ENCODE measurements around the gene OSGIN1.

Gene OSGIN1

DNA sequence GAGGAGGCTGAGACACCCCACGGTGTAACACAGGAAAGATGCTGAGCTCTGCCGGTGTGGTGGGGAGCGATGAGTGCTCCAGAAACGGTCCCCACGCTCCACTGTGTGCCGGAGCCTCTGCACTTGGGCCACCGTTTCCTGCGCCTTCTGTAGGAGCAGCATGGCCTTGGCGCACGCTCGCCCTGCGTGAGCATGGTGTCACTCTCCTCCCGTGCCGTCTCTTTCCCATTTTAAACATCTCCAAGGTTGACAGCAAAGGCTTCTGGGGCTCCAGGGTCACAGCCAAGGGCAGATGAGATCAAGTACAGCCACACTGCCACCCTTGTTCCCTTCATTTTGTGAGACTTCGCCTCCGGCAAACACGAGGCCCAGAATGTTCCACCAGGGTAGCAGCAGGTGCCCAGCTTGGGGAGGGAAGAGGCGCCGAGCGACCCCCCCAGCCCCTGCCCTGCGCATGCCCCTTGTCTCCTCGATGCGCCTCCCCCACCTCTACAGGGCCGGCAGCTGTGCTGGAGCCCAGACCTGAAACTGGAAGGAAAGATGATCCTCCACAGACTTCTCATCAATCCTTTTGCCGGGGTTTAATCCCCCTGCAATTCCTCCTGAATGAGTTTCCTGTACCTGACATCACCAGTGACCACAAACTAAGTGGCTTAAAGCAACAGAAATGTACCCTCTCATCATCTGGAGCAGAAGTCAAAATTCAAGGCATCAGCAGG is 19.9 kb upstream of the OSGIN1 start:
- no peak for TF ChIP-seq EZH2phosphoT487 (IDR thresholded peaks at IDR 0.05; ENCODE audit: borderline replicate concordance, low read length)
- TF ChIP-seq, protein P1, sequence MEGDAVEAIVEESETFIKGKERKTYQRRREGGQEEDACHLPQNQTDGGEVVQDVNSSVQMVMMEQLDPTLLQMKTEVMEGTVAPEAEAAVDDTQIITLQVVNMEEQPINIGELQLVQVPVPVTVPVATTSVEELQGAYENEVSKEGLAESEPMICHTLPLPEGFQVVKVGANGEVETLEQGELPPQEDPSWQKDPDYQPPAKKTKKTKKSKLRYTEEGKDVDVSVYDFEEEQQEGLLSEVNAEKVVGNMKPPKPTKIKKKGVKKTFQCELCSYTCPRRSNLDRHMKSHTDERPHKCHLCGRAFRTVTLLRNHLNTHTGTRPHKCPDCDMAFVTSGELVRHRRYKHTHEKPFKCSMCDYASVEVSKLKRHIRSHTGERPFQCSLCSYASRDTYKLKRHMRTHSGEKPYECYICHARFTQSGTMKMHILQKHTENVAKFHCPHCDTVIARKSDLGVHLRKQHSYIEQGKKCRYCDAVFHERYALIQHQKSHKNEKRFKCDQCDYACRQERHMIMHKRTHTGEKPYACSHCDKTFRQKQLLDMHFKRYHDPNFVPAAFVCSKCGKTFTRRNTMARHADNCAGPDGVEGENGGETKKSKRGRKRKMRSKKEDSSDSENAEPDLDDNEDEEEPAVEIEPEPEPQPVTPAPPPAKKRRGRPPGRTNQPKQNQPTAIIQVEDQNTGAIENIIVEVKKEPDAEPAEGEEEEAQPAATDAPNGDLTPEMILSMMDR (IDR thresholded peaks at IDR 0.05; ENCODE audit: low read depth, low read length, poor library complexity, severe bottlenecking): no peak
- Histone ChIP-seq H3F3A (ENCODE audit: control insufficient read depth, insufficient read depth) (no peaks in the 10 kb centered on the region), H3K4me3 (ENCODE audit: low read length) (no peak overlapping the region), H3K4me1 (ENCODE audit: control insufficient read depth, low read length) (no peaks in the 10 kb centered on the region), H3K36me3 (ENCODE audit: control insufficient read depth, low read length) (no peaks in the 10 kb centered on the region), H3K27ac (ENCODE audit: low read depth, low read length) (no peak overlapping the region), H3K9me2 (replicated peaks; ENCODE audit: control insufficient read depth, low read length) (no peaks in the 10 kb centered on the region), H3K27me3 (ENCODE audit: control insufficient read depth, low read length) (no peaks in the 10 kb centered on the region), H3K79me2 (ENCODE audit: control insufficient read depth, low read length) (no peaks in the 10 kb centered on the region), H3K4me2 (ENCODE audit: low read length) (no peak overlapping the region), H4K20me1 (ENCODE audit: control insufficient read depth, insufficient read depth, low read depth, low read length) (no peaks in the 10 kb centered on the region), H3K9me3 (ENCODE audit: control insufficient read depth, insufficient read depth, low read length) (no peaks in the 10 kb centered on the region)

DNA sequence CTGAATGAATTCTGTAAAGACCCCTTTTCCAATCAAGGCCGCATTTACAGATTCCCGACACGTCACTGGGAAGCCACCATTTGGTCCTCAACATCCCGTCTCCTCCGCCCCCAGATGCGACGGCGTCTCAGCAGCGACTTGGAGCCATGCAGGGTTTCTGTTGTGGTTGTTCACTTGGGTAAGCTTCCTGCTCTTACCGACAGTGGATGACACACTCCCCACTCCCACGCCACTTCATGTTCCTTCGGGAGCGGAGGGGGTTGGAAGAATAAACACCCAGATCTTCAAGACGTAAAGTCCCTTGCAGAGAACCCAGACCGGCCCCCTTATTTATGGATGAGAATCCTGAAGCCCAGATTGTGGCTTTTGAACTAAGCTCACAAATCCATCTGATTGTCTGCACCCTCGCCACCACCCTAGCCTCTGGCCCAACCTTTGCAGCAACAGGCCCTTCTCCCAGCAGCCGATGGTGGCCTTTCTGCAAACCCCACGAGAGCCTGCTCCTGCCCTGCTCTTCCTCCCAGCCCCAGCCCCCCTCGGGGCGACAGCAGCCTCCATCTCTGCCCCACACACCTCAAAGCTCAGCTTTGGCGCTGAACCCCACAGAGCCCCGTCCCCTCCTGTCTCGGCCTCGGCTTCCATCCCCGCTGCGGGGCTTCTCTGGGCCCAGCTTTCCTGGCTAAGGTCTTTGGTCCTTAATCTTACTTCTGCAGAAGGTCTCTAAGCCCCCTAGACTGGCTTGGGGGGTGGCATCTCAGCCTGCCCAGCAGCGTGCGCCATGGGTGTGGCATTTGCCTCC is 19.0 kb upstream of the OSGIN1 start:
- Histone ChIP-seq H3K9me3 (ENCODE audit: control insufficient read depth, insufficient read depth, low read length) (no peaks in the 10 kb centered on the region), H3K36me3 (ENCODE audit: control insufficient read depth, low read length) (no peaks in the 10 kb centered on the region), H3K4me2 (ENCODE audit: low read length) (no peak overlapping the region), H3F3A (ENCODE audit: control insufficient read depth, insufficient read depth) (no peaks in the 10 kb centered on the region), H4K20me1 (ENCODE audit: control insufficient read depth, insufficient read depth, low read depth, low read length) (no peaks in the 10 kb centered on the region), H3K9me2 (replicated peaks; ENCODE audit: control insufficient read depth, low read length) (no peaks in the 10 kb centered on the region), H3K4me1 (ENCODE audit: control insufficient read depth, low read length) (no peaks in the 10 kb centered on the region), H3K79me2 (ENCODE audit: control insufficient read depth, low read length) (no peaks in the 10 kb centered on the region), H3K27me3 (ENCODE audit: control insufficient read depth, low read length) (no peaks in the 10 kb centered on the region), H3K4me3 (ENCODE audit: low read length) (no peak overlapping the region), H3K27ac (ENCODE audit: low read depth, low read length) (no peak overlapping the region)
- TF ChIP-seq, protein P1 (IDR thresholded peaks at IDR 0.05; ENCODE audit: low read depth, low read length, poor library complexity, severe bottlenecking): no peak

DNA sequence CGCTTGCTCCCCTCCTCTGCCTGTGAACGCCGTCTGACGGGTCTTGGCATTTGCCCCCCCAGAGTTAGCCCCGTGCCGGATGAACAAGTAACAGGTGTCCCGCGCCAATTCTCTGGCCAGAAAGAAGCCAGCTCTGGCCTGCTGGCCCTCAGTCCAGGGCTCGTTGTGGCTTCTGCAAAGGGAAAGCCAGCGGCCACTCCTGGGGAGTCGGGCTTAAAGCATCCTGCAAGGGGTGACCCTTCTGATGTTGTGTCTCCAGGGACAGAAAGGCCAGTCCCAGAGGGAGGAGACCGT is 18.4 kb upstream of the OSGIN1 start:
- no peaks in the 10 kb centered on the region for H3F3A ChIP-seq (ENCODE audit: control insufficient read depth, insufficient read depth)
- H3K9me3 ChIP-seq (ENCODE audit: control insufficient read depth, insufficient read depth, low read length): no peaks in the 10 kb centered on the region
- TF ChIP-seq, protein P1 (IDR thresholded peaks at IDR 0.05; ENCODE audit: low read depth, low read length, poor library complexity, severe bottlenecking): no peak
- no peak for TF ChIP-seq EZH2phosphoT487 (IDR thresholded peaks at IDR 0.05; ENCODE audit: borderline replicate concordance, low read length)
- H3K4me1 ChIP-seq (ENCODE audit: control insufficient read depth, low read length): no peaks in the 10 kb centered on the region
- H3K27ac ChIP-seq (ENCODE audit: low read depth, low read length): no peak overlapping the region
- H3K27me3 ChIP-seq (ENCODE audit: control insufficient read depth, low read length): no peaks in the 10 kb centered on the region
- no peak overlapping the region for H3K4me3 ChIP-seq (ENCODE audit: low read length)
- H3K79me2 ChIP-seq (ENCODE audit: control insufficient read depth, low read length): no peaks in the 10 kb centered on the region
- H3K9me2 ChIP-seq (replicated peaks; ENCODE audit: control insufficient read depth, low read length): no peaks in the 10 kb centered on the region
- H4K20me1 ChIP-seq (ENCODE audit: control insufficient read depth, insufficient read depth, low read depth, low read length): no peaks in the 10 kb centered on the region
- no peak overlapping the region for H3K4me2 ChIP-seq (ENCODE audit: low read length)
- no peaks in the 10 kb centered on the region for H3K36me3 ChIP-seq (ENCODE audit: control insufficient read depth, low read length)
